Putamen (tissue), 1 donor: ENCODE measurements around the gene RBM38.
"Not testable (repeated sequence)": the region's sequence is repeated elsewhere in the genome, so short reads cannot be mapped to it uniquely, and the experiment has no call there.

Source experiments
- DNase-seq: peaks from one replicate; pipeline ENCODE4 v3.0.0-alpha.2; 2016; ENCODE audit warnings: low spot score

RBM38 gene

DNA sequence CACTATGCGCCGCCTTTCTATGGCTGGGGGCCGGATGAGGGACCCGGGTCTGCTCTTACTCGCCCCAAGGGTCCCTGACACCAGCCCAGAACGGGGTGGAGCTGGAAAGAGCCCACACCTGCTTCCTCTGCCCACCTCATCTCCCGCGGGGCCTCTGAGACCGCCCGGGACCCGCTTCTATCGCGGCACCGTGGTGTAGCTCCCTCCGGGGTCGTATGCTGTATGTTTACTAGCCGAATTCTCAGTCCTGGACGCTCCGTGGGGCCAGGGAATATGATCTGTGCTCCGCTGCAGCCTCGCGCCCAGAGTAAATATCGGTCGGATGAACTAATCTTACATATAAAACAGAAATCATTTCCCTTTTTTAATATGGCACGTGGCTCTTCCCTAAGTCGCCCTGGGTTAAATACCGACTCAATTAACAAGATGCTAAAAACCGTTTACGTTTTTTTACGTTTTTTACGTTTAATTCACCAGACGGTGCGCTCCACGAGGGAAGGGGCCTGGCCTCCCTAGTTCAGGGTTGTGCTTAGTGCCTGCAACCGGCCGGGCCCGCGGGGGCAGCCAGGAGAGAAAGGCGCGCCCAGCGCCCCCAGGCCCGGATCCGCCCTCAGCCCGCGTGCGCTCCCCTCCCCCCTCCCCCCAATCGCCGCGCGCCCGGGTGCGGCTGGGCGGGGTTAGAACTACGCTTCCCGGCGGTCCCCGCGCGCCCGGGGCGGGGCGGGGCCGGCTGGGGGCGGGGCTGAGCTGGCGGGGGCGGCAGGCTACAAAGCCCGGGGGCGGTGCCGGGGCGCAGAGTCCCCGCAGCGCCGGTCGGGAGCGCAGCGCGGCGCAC is at the start of gene RBM38:
Gene RBM38 (plus strand): TSS at position 793 of the 835 bp plus-strand sequence. CDS start 186 bp downstream, outside the sequence.
- peak; percentile 78 for DNase-seq

DNA sequence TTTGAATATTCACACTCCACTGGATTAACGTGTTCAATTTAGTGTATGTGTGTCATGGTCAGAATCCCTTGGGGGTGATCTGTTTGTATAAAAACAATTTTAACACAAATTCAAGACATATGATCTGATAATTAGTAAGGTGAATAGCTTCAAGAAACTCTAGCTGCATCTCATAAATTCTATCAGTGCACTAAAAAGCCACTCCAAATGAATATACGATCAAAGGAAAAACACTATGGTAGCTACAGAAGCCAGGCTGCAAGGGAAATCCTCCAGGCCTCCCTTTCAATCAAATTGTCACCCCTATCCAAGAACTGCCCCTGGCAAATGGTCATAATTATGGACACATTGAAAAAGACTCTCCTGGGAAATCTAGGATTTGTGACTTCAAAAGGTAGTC is 49.5 kb upstream of the RBM38 start:
- DNase-seq = no peak

DNA sequence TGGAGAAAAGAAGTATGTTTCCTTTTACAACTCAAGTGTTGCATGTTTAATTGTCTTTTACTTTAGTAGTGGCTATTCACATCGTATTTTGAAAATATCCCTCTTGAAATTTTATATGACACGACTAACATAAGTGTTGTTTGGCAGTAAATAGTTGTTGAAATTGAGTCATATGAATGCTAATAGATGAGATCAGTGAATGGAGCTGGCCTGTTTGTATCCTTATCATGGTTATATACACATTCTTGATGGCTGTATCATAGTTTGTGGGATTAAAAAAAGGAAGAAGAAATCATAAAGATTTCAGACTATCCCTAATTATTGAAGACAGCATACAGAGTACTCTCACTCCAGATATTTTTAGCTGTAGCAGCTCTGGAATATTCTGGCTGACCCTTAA is 48.4 kb upstream of the RBM38 start:
- no peak for DNase-seq

DNA sequence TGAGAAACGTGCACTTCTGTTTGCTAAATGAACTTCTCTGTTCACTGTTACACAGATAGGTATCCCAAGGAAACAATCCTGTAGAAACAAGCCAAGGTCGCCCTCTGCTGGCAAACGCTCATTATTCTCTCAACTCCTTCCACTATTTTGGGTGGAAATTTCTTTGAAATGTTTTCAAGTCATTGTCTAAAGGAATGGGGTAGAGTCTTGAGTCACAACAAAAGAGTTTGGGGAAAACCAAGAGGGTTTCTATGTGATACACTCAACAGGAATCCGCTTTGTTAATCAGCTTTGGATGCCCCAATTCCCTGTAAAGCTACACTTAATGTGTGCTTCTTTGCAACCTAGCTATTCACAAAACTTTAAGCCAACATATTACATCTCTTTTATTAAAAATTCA is 44.7 kb upstream of the RBM38 start:
- DNase-seq = peak; percentile 72

DNA sequence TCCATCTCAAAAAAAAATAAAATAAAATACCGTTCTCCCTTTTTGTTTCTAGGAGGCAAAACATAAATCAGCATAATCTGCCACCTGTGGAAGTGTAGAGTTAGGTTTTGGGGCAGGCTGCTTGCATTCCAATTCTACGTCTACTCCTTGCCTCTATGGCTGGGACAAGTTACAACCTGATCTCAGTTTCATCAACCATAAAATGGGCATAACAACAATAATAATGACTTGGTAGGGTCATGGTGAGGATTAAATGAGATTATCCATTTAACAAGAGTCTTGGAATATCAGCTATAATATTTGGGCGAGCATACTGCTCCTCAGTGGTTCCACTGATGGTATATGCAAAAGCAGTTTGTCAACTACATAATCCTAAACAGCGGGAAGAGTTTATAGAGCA is 43.8 kb upstream of the RBM38 start:
- no peak for DNase-seq

DNA sequence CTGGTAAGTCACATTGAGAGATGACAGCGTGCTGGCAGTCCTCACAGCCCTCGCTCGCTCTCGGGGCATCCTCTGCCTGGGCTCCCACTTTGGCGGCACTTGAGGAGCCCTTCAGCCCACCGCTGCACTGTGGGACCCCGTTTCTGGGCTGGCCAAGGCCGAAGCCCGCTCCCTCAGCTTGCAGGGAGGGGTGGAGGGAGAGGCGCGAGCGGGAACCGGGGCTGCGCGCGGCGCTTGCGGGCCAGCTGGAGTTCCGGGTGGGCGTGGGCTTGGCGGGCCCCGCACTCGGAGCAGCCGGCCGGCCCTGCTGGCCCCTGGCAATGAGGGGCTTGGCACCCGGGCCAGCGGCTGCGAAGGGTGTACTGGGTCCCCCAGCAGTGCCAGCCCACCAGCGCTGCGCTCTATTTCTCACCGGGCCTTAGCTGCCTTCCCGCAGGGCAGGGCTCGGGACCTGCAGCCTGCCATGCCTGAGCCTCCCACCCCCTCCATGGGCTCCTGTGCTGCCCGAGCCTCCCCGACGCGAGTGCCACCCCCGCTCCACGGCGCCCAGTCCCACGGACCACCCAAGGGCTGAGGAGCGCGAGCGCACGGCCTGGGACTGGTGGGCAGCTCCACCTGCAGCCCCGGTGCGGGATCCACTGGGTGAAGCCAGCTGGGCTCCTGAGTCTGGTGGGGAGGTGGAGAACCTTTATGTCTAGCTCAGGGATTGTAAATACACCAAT is 42.8 kb upstream of the RBM38 start:
- DNase-seq = not testable (repeated sequence)

DNA sequence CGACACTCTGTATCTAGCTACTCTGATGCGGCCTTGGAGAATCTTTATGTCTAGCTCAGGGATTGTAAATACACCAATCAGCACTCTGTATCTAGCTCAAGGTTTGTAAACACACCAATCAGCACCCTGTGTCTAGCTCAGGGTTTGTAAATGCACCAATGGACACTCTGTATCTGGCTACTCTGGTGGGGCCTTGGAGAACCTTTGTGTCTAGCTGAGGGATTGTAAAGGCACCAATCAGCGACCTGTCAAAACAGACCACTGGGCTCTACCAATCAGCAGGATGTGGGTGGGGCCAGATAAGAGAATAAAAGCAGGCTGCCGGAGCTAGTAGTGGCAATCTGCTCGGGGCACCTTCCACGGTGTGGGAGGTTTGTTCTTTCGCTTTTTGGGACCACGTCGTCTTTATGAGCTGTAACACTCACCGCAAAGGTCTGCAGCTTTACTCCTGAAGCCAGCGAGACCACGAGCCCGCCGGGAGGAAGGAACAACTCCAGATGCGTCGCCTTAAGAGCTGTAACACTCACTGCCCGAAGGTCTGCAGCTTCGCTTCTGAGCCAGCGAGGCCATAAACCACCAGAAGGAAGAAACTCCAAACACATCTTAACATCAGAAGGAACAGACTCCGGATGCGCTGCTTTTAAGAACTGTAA is 42.1 kb upstream of the RBM38 start:
- not testable (repeated sequence) for DNase-seq

DNA sequence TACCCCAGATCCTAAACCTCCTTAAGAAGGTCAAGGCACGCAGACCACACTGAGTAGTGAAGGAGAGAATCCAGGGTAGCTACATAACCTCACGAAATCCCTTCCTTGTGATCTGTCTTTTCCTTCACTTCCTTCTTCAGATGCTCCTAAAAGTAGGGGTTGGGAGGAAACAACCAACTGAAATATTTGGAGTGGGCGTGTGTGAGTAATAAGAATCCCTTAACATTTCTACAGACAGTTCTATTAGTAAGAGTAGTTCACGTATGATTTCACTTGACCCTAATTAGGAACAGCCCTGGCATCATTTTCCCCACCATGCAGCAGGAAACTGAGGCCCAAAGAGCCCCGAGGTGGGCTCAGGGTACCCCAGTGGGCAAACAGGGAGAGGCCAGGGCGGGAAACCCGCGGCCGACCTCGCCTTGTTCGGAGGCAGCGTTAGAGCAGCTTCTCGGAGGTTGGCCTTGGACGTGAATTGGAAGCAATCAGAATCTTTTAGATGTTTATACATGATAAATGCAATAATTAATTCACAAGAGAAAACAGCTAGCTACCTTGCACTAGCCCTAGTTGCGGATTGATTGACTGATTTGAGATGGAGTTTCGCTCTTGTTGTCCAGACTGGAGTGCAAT is 41.0 kb upstream of the RBM38 start:
- DNase-seq = no peak

DNA sequence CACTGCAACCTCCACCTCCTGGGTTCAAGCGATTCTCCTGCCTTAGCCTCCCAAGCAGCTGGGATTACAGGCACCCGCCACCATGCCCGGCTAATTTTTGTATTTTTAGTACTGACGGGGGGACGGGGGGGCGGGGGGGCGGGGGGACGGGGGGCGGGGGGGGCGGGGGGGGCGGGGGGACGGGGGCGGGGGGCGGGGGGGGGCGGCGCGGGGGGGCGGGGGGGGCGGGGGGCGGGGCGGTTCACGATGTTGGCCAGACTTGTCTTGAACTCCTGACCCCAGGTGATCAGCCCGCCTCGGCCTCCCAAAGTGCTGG is 40.5 kb upstream of the RBM38 start:
- not testable (repeated sequence) for DNase-seq

DNA sequence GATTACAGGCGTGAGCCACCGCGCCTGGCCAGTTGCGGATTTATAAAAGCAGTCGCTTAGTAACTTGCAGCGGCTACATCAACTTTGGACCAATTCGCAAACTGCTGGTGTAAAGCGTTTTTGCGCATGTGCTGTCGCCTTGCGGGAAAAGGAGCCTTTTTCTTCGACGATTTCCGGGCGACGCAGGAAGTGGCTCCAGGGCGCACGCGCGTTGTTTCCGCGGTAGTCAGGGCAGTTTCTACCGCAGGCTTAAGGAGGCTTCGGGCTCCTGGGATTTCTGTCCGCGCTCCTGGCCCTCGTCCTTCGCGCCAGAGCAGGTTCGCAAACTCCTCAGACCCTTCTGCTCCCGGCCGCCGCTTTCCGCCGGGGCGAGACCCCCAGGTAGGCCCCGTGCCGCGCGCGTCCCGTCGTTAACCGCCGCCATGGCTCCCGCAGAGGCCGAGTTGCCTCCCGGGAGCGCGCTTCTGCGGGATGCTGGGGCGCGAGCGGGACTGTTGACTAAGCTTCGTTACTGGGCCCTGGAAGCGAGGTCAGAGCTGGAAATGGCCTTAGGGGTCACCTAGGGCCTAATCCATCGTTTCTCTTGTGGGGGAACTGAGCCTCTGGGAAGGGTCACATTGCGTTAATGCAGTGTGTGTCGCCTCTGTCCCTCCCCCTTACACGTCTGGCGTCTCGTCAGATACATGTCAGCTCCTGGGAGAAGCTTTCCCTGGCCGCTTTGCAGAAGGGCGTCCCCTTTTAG is 40.0 kb upstream of the RBM38 start, which contains the start of gene RAE1:
Gene RAE1 (plus strand): TSS at position 214 of the 742 bp plus-strand sequence. CDS start 2,784 bp downstream, outside the sequence.
- peak; percentile 94 for DNase-seq

DNA sequence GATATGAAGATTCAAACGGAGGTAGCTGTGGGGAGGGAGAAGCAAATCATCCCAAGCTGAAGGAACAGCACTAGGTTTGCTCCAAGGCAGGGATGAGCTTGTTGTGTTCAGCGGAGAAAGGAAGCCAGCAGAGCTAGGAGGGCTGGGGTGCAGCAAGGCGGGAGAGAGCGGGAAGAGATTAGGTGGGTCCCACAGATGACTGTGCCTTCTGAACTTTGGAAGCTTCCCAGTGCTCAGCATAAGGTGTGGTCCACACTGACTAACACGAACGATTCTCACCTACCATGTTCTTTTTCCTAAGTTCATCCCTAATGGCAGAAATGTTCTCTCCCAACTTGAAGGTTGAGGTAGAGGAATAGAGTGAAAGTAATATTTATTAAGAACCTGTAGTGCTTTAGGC is 38.9 kb upstream of the RBM38 start:
- DNase-seq = no peak

DNA sequence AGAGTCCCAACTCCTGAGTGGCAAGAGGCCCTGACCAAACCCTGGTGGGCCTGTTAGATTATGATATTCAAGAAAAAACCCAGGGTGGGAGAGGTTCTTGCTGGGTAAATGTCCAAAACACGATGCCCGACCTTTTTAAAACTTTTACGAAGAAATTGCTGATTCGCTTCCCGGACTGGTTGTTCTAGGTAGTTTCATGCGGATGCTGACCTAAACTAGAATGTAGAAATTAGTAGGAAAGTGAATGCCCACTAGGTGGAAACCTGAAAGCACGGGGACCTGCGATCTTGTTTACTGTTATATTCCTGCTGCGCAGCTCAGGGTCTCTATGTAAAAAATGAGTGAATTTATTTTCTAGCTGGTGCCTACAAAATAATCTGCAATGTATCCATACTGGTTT is 37.8 kb upstream of the RBM38 start:
- no peak for DNase-seq

DNA sequence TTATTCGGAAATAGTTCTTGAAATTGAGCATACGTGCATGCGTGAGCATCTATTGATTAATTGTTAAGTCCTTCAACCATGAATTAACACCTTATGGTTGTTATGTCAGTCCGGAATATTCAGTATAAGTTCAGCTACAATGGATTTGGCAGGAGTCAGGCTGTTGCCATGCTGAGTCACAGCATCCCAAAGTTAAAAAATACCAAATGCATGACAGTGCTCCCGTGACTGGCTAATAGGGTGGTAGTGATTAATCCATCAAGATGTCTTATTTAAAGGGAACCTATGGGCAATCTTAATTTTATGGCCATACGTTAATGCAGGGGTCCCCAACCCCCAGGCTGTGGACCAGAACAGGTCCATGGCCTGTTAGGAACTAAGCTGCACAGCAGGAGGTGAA is 29.7 kb upstream of the RBM38 start:
- DNase-seq = no peak

DNA sequence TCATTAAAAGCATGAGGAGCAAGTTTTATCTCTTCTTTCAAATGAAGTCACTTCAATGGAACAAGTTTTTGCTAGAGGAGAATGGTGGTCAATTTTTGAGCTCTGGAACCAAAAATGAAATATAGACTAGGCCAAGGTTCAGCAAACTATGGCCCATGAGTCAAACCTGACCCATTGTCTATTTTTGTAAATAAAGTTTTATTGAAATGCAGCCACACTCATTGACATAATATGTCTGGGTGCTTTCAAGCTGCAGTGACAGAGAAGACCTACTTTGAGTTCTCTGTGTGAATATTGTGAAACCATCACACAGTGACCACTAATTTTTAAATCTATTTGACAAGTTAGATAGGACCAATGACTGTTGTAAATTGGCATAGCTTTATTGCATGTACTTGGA is 26.7 kb upstream of the RBM38 start:
- no peak for DNase-seq

DNA sequence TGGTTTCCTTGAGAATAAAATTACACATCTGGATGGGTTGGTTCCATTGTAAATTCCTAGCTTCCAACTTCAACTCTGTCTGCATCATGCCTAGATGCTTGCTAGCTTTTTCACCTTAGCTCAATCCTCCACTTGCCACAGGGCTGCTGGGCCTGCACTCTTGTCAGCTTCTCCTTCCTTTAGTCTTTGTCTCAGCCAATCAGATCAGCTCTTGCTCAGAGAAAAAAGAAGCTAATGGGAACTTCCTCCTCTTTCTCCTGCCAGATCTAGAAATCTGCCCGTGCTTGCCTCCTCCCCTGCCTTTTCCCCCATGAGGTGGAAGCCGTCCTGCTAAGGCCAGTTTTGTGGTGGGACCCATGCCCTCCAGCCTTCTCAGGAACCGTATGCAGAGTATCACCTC is 21.6 kb upstream of the RBM38 start:
- no peak for DNase-seq

DNA sequence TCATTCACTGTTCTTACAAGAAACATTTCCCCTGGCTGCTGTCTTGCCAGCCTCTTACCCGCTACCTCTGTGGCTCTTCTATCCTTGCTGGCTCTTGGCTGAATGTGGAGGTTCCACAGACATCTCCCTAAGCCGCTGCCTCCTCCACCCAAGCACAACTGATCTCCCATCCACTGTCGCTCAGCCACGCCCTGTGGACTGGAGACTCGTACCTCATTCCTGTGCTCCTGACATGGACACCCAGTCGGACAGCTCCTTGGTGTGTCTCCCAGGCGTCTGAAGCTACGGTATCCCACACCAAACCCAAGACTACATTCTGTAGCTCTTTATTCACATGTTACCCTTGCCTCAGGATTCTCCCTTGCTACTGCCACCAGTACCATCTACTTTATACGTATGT is 20.9 kb upstream of the RBM38 start:
- DNase-seq = no peak

DNA sequence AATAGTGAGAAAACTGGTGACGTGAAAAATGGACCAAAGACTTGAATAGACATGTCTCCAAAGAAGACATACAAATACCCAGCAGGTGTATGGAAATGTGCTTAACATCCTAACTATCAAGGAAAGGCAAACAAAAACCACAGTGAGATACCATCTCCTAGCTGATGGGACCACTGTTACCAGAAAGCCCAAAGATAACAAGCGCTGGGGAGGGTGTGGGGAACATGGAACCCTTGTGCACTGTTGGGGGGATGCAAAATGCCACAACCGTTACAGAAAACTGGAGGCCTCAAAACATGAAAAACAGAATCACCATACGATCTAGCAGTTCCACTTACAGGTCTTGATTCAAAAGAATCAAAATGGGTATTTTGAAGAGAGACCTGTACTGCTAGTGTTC is 19.8 kb upstream of the RBM38 start:
- DNase-seq = no peak

DNA sequence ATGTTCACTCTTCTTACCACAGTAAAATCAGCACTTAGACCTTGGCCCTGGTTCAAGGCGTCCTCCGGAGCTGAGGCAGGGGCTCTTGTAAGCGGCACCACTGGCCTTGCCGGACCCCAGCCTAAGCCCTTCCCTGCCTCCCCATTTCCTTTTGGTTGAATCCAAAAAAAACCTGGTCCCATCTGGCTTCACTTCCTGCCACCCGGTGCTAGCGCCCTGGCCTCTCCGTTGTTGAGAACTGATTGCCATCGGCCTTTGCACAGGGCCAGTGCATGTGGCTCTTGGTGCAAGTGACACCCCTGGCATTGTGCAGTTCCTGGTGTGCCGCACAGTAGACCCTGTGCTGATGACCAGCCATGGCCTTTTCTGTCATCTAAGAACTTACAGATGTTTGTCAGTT is 19.0 kb upstream of the RBM38 start:
- no peak for DNase-seq

DNA sequence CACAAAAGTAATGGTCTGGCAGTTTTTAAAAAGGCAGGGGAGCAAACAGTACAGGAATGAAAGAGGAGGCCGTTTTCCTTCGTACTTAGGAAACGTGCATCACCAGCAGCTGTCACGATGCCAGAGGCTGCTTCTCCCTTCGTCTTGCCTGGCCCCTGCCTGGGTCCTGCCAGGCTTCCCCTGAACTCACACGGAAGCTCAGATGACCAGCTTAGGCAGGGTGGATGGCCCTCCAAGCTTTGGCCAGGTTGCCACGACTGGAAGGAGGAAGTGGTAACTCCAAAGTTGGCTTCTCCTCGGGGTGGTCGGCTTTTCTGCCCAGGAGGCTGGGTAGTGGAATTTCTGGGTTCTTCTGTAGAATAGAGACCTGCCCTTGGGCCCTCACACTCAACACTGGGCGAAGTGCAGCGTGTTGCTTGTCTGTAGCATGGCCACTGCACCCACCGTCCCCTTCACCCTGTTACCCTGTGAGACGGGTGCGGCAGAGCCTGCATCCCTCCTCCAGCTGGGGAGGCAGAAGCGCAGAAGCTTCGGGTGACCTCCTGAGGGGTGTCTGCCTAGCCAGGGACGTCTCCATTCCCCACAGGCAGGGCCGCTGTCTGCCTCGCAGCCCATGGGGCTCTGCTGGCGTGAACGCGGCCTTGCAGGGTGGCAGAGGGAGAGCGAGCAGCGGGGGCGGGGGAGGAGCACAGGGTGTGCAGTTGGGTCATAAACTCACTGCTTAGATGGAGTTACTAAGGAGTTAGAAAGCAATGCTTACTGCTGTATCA is 18.4 kb upstream of the RBM38 start:
- no peak for DNase-seq

DNA sequence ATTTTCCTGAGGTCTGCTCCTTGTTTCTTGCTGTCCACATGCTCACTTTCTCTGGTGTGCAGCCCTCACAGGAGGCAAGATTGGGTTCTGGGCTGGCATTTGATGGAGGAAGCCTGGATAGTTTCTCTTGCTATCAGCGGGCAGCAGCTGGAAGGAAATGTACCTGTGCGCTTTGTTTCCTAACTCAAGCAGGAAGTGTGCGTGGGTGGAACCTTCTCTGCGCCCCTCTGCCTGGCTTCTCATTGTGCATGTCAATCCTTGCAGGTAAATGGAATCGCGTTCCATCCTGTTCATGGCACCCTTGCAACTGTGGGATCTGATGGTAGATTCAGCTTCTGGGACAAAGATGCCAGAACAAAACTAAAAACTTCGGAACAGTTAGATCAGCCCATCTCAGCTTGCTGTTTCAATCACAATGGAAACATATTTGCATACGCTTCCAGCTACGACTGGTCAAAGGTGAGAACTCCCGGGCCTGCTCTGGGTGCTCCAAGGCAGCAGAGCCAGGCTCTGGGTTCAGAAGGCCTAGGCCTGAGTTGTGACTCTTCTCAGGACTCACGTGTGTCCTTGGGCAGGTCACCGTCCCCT is 16.8 kb upstream of the RBM38 start:
- DNase-seq = no peak
